Tibial nerve (tissue), 4 donors: ENCODE measurements around the gene AADAC.

Source experiments
- EP300 ChIP-seq, 2 donors: sonication (generic); formaldehyde crosslinking; IDR thresholded peaks; one replicate each; pipeline ENCODE4 v1.6.1; 2017; ENCODE audit warnings: antibody characterized with exemption in 2 of 2, mild to moderate bottlenecking in 1 of 2
- POLR2A ChIP-seq, 2 donors: fragments of 450-650 bp; IDR thresholded peaks; one replicate each; pipeline ENCODE4 v1.6.1; 2017; ENCODE audit warnings: antibody characterized with exemption in 2 of 2, mild to moderate bottlenecking in 2 of 2, moderate library complexity in 2 of 2
- TF ChIP-seq, protein P1 (sequence below), 5 experiments: fragments of 200-600 bp in 3 of 5; fragments of 450-650 bp in 2 of 5; sonication (generic) in 3 of 5; IDR thresholded peaks; one replicate each; pipeline ENCODE4 v1.5.1; 2016 to 2019; ENCODE audit warnings: antibody characterized with exemption in 5 of 5, mild to moderate bottlenecking in 3 of 5, moderate library complexity in 2 of 5

DNA sequence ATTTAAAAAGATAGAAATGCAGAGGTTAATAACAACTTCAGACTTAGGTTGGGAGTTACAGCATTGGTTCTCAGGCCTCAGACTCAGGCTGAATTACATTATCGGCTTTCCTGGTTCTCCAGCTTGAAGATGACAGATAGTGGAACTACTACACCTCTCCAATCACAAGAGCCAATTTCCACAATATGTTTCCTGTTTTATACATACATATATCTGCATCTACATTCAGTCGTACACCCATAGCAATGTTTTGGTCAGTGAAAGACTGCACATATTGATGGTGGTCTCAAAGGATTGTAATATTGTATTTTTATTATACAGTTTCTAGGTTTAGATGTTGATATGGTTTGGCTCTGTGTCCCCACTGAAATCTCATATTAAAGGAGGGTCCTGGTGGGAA is 44.7 kb upstream of the AADAC start:
- TF ChIP-seq, protein P1, sequence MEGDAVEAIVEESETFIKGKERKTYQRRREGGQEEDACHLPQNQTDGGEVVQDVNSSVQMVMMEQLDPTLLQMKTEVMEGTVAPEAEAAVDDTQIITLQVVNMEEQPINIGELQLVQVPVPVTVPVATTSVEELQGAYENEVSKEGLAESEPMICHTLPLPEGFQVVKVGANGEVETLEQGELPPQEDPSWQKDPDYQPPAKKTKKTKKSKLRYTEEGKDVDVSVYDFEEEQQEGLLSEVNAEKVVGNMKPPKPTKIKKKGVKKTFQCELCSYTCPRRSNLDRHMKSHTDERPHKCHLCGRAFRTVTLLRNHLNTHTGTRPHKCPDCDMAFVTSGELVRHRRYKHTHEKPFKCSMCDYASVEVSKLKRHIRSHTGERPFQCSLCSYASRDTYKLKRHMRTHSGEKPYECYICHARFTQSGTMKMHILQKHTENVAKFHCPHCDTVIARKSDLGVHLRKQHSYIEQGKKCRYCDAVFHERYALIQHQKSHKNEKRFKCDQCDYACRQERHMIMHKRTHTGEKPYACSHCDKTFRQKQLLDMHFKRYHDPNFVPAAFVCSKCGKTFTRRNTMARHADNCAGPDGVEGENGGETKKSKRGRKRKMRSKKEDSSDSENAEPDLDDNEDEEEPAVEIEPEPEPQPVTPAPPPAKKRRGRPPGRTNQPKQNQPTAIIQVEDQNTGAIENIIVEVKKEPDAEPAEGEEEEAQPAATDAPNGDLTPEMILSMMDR (IDR thresholded peaks at IDR 0.05) = no peak
- TF ChIP-seq POLR2A (IDR thresholded peaks at IDR 0.05) (no peak), EP300 (IDR thresholded peaks at IDR 0.05) (no peak)
